Hair follicle dermal papilla cell (primary cell): ENCODE results near the gene OAT. TPM values are rescaled to one million over a fixed set of nuclear protein-coding genes. Genes with fewer than 3 reads are reported as not detected.

Experiments used
- total RNA-seq: library from RNA; depleted of rRNA; stranded (reverse); fragments of >200 nt; gene quantifications from 2 replicates; pipeline ENCODE4 v1.2.3, GENCODE V29; 2012

The OAT gene
- total RNA-seq, result 168 and 171 TPM in 2 replicates

GRCh38 chr10:124418726-124419501 lies at the start of gene OAT:
TSS of gene OAT (minus strand) at chr10:124418923. CDS start at chr10:124412171, 6,752 bp downstream.

GRCh38 chr10:124461642-124462347 lies 43.1 kb upstream of the OAT start, which contains the start of gene LHPP:
TSS of gene LHPP (plus strand) at chr10:124461823. CDS start at chr10:124461863, 40 bp downstream.

GRCh38 chr10:124450012-124450782 lies 31.5 kb upstream of the OAT start, which contains the start of gene NKX1-2:
TSS of gene NKX1-2 (minus strand) at chr10:124450035. CDS start at chr10:124449943, 92 bp downstream.

Other genes with a start within 250 kb of the OAT start
- gene NKX1-2, start 31.1 kb upstream of the OAT start, total RNA-seq, result 0.16 TPM in 1 of 2 replicates, not detected in the other
- gene LHPP, start 42.9 kb upstream of the OAT start, total RNA-seq, result 11.0 and 14.8 TPM in 2 replicates